GM23338 (cell line): ENCODE results near the gene GAGE1. TPM values are rescaled to one million over a fixed set of nuclear protein-coding genes. Genes with fewer than 3 reads are reported as not detected.
"Not testable (repeated sequence)": the region's sequence is repeated elsewhere in the genome, so short reads cannot be mapped to it uniquely, and the experiment has no call there.

Experiments used
- ATAC-seq: fragments of 200-7000 bp; cut with Tn5 transposase; 3 replicates; pipeline ENCODE4 v1.9.1; 2020
- DNase-seq: peaks from one replicate; pipeline ENCODE4 v3.0.0-alpha.2; 2015; ENCODE audit warnings: low spot score
- H2AFZ ChIP-seq: fragments of 200-600 bp; sonication (generic); 2 replicates; pipeline ENCODE4 v1.8.0; 2016; ENCODE audit warnings: antibody characterized with exemption, mild to moderate bottlenecking, moderate library complexity
- H3F3A ChIP-seq: fragments of 200-600 bp; sonication (generic); replicated peaks from 2 replicates; pipeline ENCODE4 v1.8.0; 2017; ENCODE audit warnings: antibody characterized with exemption, mixed run types, low read depth
- H3K27ac ChIP-seq: fragments of 200-600 bp; sonication (generic); 2 replicates; pipeline ENCODE4 v1.6.1; 2016; ENCODE audit warnings: low read depth
- H3K27me3 ChIP-seq: fragments of 200-600 bp; sonication (generic); 2 replicates; pipeline ENCODE4 v1.8.0; 2016; ENCODE audit warnings: mild to moderate bottlenecking, mixed run types, moderate library complexity; ENCODE audit not compliant: insufficient read depth
- H3K36me3 ChIP-seq: fragments of 200-600 bp; sonication (generic); 2 replicates; pipeline ENCODE4 v1.8.0; 2016; ENCODE audit warnings: mild to moderate bottlenecking; ENCODE audit not compliant: insufficient read depth
- H3K4me1 ChIP-seq: fragments of 200-600 bp; sonication (generic); 2 replicates; pipeline ENCODE4 v1.8.0; 2016; ENCODE audit warnings: mild to moderate bottlenecking, moderate library complexity; ENCODE audit not compliant: insufficient read depth
- H3K4me2 ChIP-seq: fragments of 200-600 bp; sonication (generic); 2 replicates; pipeline ENCODE4 v1.7.1; 2017; ENCODE audit warnings: mixed run types
- H3K4me3 ChIP-seq: fragments of 200-600 bp; sonication (generic); 2 replicates; pipeline ENCODE4 v1.6.1; 2016; ENCODE audit warnings: mixed run types
- H3K79me2 ChIP-seq: fragments of 200-600 bp; sonication (generic); replicated peaks from 2 replicates; pipeline ENCODE4 v1.8.0; 2017; ENCODE audit warnings: mild to moderate bottlenecking; ENCODE audit not compliant: insufficient read depth
- H3K9me2 ChIP-seq: fragments of 200-600 bp; sonication (generic); 2 replicates; pipeline ENCODE4 v1.8.0; 2017; ENCODE audit not compliant: insufficient read depth
- H4K20me1 ChIP-seq: fragments of 200-600 bp; sonication (generic); replicated peaks from 2 replicates; pipeline ENCODE4 v1.8.0; 2017; ENCODE audit warnings: mild to moderate bottlenecking; ENCODE audit not compliant: insufficient read depth
- H3K27ac Mint-ChIP-seq: 2 replicates; pipeline ENCODE4 v1.8.0; 2020; ENCODE audit warnings: inconsistent platforms, mild to moderate bottlenecking, moderate library complexity, mixed read lengths
- H3K27me3 Mint-ChIP-seq: 3 replicates; pipeline ENCODE4 v1.8.0; 2022; ENCODE audit warnings: low read depth, mild to moderate bottlenecking, moderate library complexity, mixed read lengths, inconsistent platforms; ENCODE audit not compliant: insufficient read depth, poor library complexity
- H3K36me3 Mint-ChIP-seq: 3 replicates; pipeline ENCODE4 v1.8.0; 2021; ENCODE audit warnings: low read depth, mild to moderate bottlenecking, inconsistent platforms, moderate library complexity, mixed read lengths
- H3K4me1 Mint-ChIP-seq: 3 replicates; pipeline ENCODE4 v1.8.0; 2020; ENCODE audit warnings: mild to moderate bottlenecking, inconsistent platforms, mixed read lengths
- H3K4me3 Mint-ChIP-seq: 3 replicates; pipeline ENCODE4 v1.8.0; 2021; ENCODE audit warnings: moderate library complexity, mild to moderate bottlenecking, inconsistent platforms, mixed read lengths
- H3K9me3 Mint-ChIP-seq: 3 replicates; pipeline ENCODE4 v1.8.0; 2020; ENCODE audit warnings: moderate library complexity, mild to moderate bottlenecking, inconsistent platforms, mixed read lengths
- long read RNA-seq: library from polyadenylated mRNA; unstranded; transcript quantifications from one replicate; pipeline ENCODE4 v2.0.0, GENCODE V29; 2020; ENCODE audit not compliant: unreplicated experiment
- polyA plus RNA-seq: library from polyadenylated mRNA; unstranded; fragments of >200 nt; fragmentation: Nextera tagmentation; extraction: Ambion mirVana; gene quantifications from 2 replicates; pipeline ENCODE4 v1.2.1, GENCODE V29; 2016
- total RNA-seq: library from RNA; depleted of rRNA; stranded (reverse); fragments of >200 nt; shearing (Covaris generic); gene quantifications from 2 replicates; pipeline ENCODE4 v1.2.3, GENCODE V29; 2014; rRNA removed

Gene GAGE1
- total RNA-seq: not detected in 2 replicates
- 0.68 TPM in 1 of 2 replicates, not detected in the other for polyA plus RNA-seq
- long read RNA-seq: 0 reads

- not testable (repeated sequence) for H3K4me3 Mint-ChIP-seq, DNase-seq, H3K27me3 ChIP-seq, H3K36me3 Mint-ChIP-seq, H3K4me2 ChIP-seq, H3K4me1 Mint-ChIP-seq, H3K36me3 ChIP-seq, H3F3A ChIP-seq, H3K79me2 ChIP-seq, ATAC-seq, H3K9me2 ChIP-seq, H3K9me3 Mint-ChIP-seq, H4K20me1 ChIP-seq, H3K27me3 Mint-ChIP-seq, H3K27ac ChIP-seq, H3K27ac Mint-ChIP-seq, H2AFZ ChIP-seq, H3K4me3 ChIP-seq, H3K4me1 ChIP-seq
These were observed at the start of gene GAGE1 for GRCh38 chrX:49598720-49599119. Gene GAGE1, plus strand, starts transcription at chrX:49599020. Its CDS starts 1,155 bp downstream, at chrX:49600175.

- H3K4me2 ChIP-seq, H3K9me3 Mint-ChIP-seq, H3K79me2 ChIP-seq, H3K27ac ChIP-seq, H3K4me1 Mint-ChIP-seq, H3K9me2 ChIP-seq, H3F3A ChIP-seq, H3K4me3 ChIP-seq, H3K36me3 ChIP-seq, H3K27me3 ChIP-seq, H3K4me3 Mint-ChIP-seq, H3K27ac Mint-ChIP-seq, H2AFZ ChIP-seq, ATAC-seq, H3K27me3 Mint-ChIP-seq, H3K36me3 Mint-ChIP-seq, H3K4me1 ChIP-seq, DNase-seq, H4K20me1 ChIP-seq: not testable (repeated sequence)
These were observed 47.8 kb upstream of the GAGE1 start, which contains the start of gene GAGE12E for GRCh38 chrX:49550989-49551388. Gene GAGE12E, plus strand, starts transcription at chrX:49551289. Its CDS starts 1,155 bp downstream, at chrX:49552444.

GRCh38 chrX:49560542-49560941 is 38.3 kb upstream of the GAGE1 start, which contains the start of gene GAGE12F:
Gene GAGE12F, plus strand, starts transcription at chrX:49560842. Its CDS starts 1,155 bp downstream, at chrX:49561997.
- DNase-seq, H3K27ac Mint-ChIP-seq, H3K4me1 Mint-ChIP-seq: not testable (repeated sequence)

GRCh38 chrX:49568728-49569127 is 30.1 kb upstream of the GAGE1 start:
- H3K9me2 ChIP-seq, H3K27ac Mint-ChIP-seq, H2AFZ ChIP-seq, H3K4me1 ChIP-seq, H3K36me3 ChIP-seq, DNase-seq, H3K4me3 Mint-ChIP-seq, H3K27ac ChIP-seq, H3F3A ChIP-seq, H3K27me3 Mint-ChIP-seq, H4K20me1 ChIP-seq, H3K36me3 Mint-ChIP-seq, H3K79me2 ChIP-seq, H3K27me3 ChIP-seq, H3K4me3 ChIP-seq, H3K4me2 ChIP-seq, H3K4me1 Mint-ChIP-seq, H3K9me3 Mint-ChIP-seq, ATAC-seq: not testable (repeated sequence)

More at GRCh38 chrX:49560542-49560941, 38.3 kb upstream of the GAGE1 start, which contains the start of gene GAGE12F:
- H3K9me2 ChIP-seq, H3K4me3 ChIP-seq, H3K79me2 ChIP-seq, H3K27me3 ChIP-seq, H3K4me2 ChIP-seq, H3F3A ChIP-seq, H3K4me1 ChIP-seq, H3K27me3 Mint-ChIP-seq, H3K27ac ChIP-seq, H3K36me3 ChIP-seq, H2AFZ ChIP-seq, H3K9me3 Mint-ChIP-seq, H3K36me3 Mint-ChIP-seq, ATAC-seq, H3K4me3 Mint-ChIP-seq, H4K20me1 ChIP-seq: not testable (repeated sequence)

GRCh38 chrX:49569152-49569551 is 29.7 kb upstream of the GAGE1 start:
- H3K4me3 Mint-ChIP-seq, DNase-seq, H3K9me2 ChIP-seq, H4K20me1 ChIP-seq, H3F3A ChIP-seq, H3K79me2 ChIP-seq, H3K4me3 ChIP-seq, H3K27ac ChIP-seq, H3K36me3 ChIP-seq, H2AFZ ChIP-seq, H3K36me3 Mint-ChIP-seq, ATAC-seq, H3K4me1 ChIP-seq, H3K4me1 Mint-ChIP-seq, H3K27me3 ChIP-seq, H3K27ac Mint-ChIP-seq, H3K27me3 Mint-ChIP-seq, H3K4me2 ChIP-seq, H3K9me3 Mint-ChIP-seq: not testable (repeated sequence)

- H3K4me1 ChIP-seq, DNase-seq, H3K9me2 ChIP-seq, H3K36me3 ChIP-seq, H4K20me1 ChIP-seq, H3K36me3 Mint-ChIP-seq, H3K4me3 Mint-ChIP-seq, H3K4me1 Mint-ChIP-seq, H3K9me3 Mint-ChIP-seq, H3K27me3 Mint-ChIP-seq, H3K27ac ChIP-seq, H3K27me3 ChIP-seq, H3K27ac Mint-ChIP-seq, H3K79me2 ChIP-seq, H3K4me3 ChIP-seq, H2AFZ ChIP-seq, H3F3A ChIP-seq, H3K4me2 ChIP-seq, ATAC-seq: not testable (repeated sequence)
These were observed 28.7 kb upstream of the GAGE1 start, which contains the start of gene GAGE12G for GRCh38 chrX:49570100-49570499. Gene GAGE12G, plus strand, starts transcription at chrX:49570400. Its CDS starts 1,155 bp downstream, at chrX:49571555.

- not testable (repeated sequence) for H3K9me2 ChIP-seq
These were observed 19.2 kb upstream of the GAGE1 start, which contains the start of gene GAGE12H for GRCh38 chrX:49579649-49580048. Gene GAGE12H, plus strand, starts transcription at chrX:49579949. Its CDS starts 1,155 bp downstream, at chrX:49581104.

More at GRCh38 chrX:49579649-49580048, 19.2 kb upstream of the GAGE1 start, which contains the start of gene GAGE12H:
- not testable (repeated sequence) for H3K4me2 ChIP-seq, H3K27me3 ChIP-seq, H3K36me3 ChIP-seq, H3K4me3 ChIP-seq, H3K4me3 Mint-ChIP-seq, H3K27ac ChIP-seq, H3K4me1 Mint-ChIP-seq, H3K79me2 ChIP-seq, H3K4me1 ChIP-seq, H3K27me3 Mint-ChIP-seq, H4K20me1 ChIP-seq, H3K36me3 Mint-ChIP-seq, H3F3A ChIP-seq, H3K9me3 Mint-ChIP-seq, H3K27ac Mint-ChIP-seq, ATAC-seq, DNase-seq, H2AFZ ChIP-seq
